Femur (tissue), 1 donor: ENCODE data around the gene NDUFS3.
A peak's percentile ranks its signal among the peaks of the same experiment; 100 is the strongest.
"Not testable (repeated sequence)": the region's sequence is repeated elsewhere in the genome, so short reads cannot be mapped to it uniquely, and the experiment has no call there.

ENCODE experiments used
- DNase-seq: peaks from one replicate; pipeline ENCODE4 v3.0.0-alpha.2; 2017

The NDUFS3 gene

GRCh38 chr11:47562393-47562792 lies 16.5 kb upstream of the NDUFS3 start:
- DNase-seq = not testable (repeated sequence)

- DNase-seq = not testable (repeated sequence)
Measured at GRCh38 chr11:47564366-47564765, 14.5 kb upstream of the NDUFS3 start.

- DNase-seq = no peak
Measured at GRCh38 chr11:47564933-47565339, 13.9 kb upstream of the NDUFS3 start.

GRCh38 chr11:47565340-47566148 lies 13.3 kb upstream of the NDUFS3 start, which contains the start of gene PTPMT1:
Gene PTPMT1 (plus strand): TSS chr11:47565599. CDS start chr11:47565623, 24 bp downstream.
- peak; percentile 85 for DNase-seq

GRCh38 chr11:47566149-47566698 lies 12.7 kb upstream of the NDUFS3 start:
- DNase-seq = no peak

- no peak for DNase-seq
Measured at GRCh38 chr11:47569646-47570045, 9.2 kb upstream of the NDUFS3 start.

- DNase-seq = no peak
Measured at GRCh38 chr11:47570651-47571356, 8.1 kb upstream of the NDUFS3 start.

GRCh38 chr11:47571357-47571729 lies 7.5 kb upstream of the NDUFS3 start:
- DNase-seq = no peak

GRCh38 chr11:47571895-47572294 lies 7.0 kb upstream of the NDUFS3 start:
- DNase-seq = no peak

GRCh38 chr11:47572715-47573255 lies 6.1 kb upstream of the NDUFS3 start:
- DNase-seq = no peak

- DNase-seq = no peak
Measured at GRCh38 chr11:47573321-47573720, 5.6 kb upstream of the NDUFS3 start.

GRCh38 chr11:47577460-47578041 lies 1.3 kb upstream of the NDUFS3 start:
- DNase-seq = no peak

- DNase-seq = no peak
Measured at GRCh38 chr11:47583844-47584243, 5.0 kb downstream of the NDUFS3 start.

- peak; percentile 86 for DNase-seq
Measured at GRCh38 chr11:47586098-47586855, 7.4 kb downstream of the NDUFS3 start, which contains the start of gene FAM180B. Gene FAM180B (plus strand): TSS chr11:47586678. CDS start chr11:47586769, 91 bp downstream.

- DNase-seq = no peak
Measured at GRCh38 chr11:47587039-47587716, 8.3 kb downstream of the NDUFS3 start.

GRCh38 chr11:47587723-47588326 lies 9.0 kb downstream of the NDUFS3 start:
- DNase-seq = peak; percentile 77

GRCh38 chr11:47589118-47589517 lies 10.2 kb downstream of the NDUFS3 start:
- no peak for DNase-seq

- DNase-seq = peak; percentile 53
Measured at GRCh38 chr11:47589584-47589976, 10.7 kb downstream of the NDUFS3 start.

GRCh38 chr11:47589977-47590861 lies 11.3 kb downstream of the NDUFS3 start:
- DNase-seq = peak; percentile 82

- peak; percentile 26 for DNase-seq
Measured at GRCh38 chr11:47591764-47592163, 12.9 kb downstream of the NDUFS3 start.
